ENCODE measurements around the gene RPS3. TPM values are rescaled to one million over a fixed set of nuclear protein-coding genes. Genes with fewer than 3 reads are reported as not detected.
A peak's percentile ranks its signal among the peaks of the same experiment; 100 is the strongest.

The RPS3 gene
- total RNA-seq, 2 donors from 2014 or later, result 2,923 to 3,877 TPM

DNA sequence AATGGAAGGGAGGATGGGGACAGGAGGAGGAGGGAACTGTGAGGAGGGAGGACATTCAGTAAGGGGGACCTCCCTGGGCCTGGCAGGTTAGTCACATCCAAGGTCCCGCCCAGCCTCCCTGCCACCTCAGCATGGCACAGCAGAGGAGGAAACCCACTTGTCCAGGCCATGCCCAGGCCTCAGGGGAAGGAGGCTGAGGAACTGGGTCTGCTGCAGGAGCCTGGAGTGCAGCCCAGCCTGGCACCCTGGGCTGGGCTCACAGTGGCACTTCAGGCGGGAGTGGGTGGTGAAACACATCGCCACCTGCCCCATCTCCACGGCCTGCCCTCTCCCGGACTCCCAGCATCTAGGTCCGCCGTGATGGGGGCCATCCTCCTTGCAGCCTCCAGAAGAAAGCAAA lies 50.9 kb downstream of the RPS3 start:
- no peak for DNase-seq
- no peak overlapping the region for H3K27ac Mint-ChIP-seq
- Histone ChIP-seq H3K4me1 (ENCODE audit: control insufficient read depth, insufficient read depth, low read length) (no peaks in the 10 kb centered on the region), H3K27ac (ENCODE audit: low read depth, low read length) (no peak overlapping the region), H3K9me3 (ENCODE audit: control insufficient read depth, low read length) (no peaks in the 10 kb centered on the region), H3K27me3 (ENCODE audit: control insufficient read depth, insufficient read depth, low read length, poor library complexity, severe bottlenecking) (no peaks in the 10 kb centered on the region), H3K4me3 (ENCODE audit: low read length) (no peak overlapping the region), H3K36me3 (ENCODE audit: control insufficient read depth, insufficient read depth, low read length) (no peaks in the 10 kb centered on the region), H3K9ac (ENCODE audit: extremely low read depth, low read length, poor library complexity, severe bottlenecking) (no peak overlapping the region)
- no peak overlapping the region for H3K4me3 Mint-ChIP-seq
- H3K36me3 Mint-ChIP-seq (ENCODE audit: low read depth), result no peaks in the 10 kb centered on the region
- no peaks in the 10 kb centered on the region for H3K9me3 Mint-ChIP-seq
- peaks cover 2% of the 10 kb centered on the region for H3K27me3 Mint-ChIP-seq (ENCODE audit: insufficient read depth)
- H3K4me1 Mint-ChIP-seq, result no peaks in the 10 kb centered on the region
- no peak for TF ChIP-seq CTCF (conservative IDR thresholded peaks at IDR 0.05)
- 93 to 100% methylated on average over 4 to 7 of the region's 7 CpGs for WGBS, 2 experiments (ENCODE audit: insufficient coverage in 1 of 2, insufficient read length in 1 of 2)

GRCh38 chr11:75450826-75451821 lies 51.8 kb downstream of the RPS3 start:
- Mint-ChIP-seq H3K4me3 (no peak overlapping the region), H3K27ac (no peak overlapping the region), H3K27me3 (ENCODE audit: insufficient read depth) (peaks cover 2% of the 10 kb centered on the region), H3K9me3 (no peaks in the 10 kb centered on the region), H3K4me1 (no peaks in the 10 kb centered on the region), H3K36me3 (ENCODE audit: low read depth) (no peaks in the 10 kb centered on the region)
- Histone ChIP-seq H3K4me3 (ENCODE audit: low read length) (no peak overlapping the region), H3K36me3 (ENCODE audit: control insufficient read depth, insufficient read depth, low read length) (no peaks in the 10 kb centered on the region), H3K9me3 (ENCODE audit: control insufficient read depth, low read length) (no peaks in the 10 kb centered on the region), H3K27me3 (ENCODE audit: control insufficient read depth, insufficient read depth, low read length, poor library complexity, severe bottlenecking) (no peaks in the 10 kb centered on the region), H3K27ac (ENCODE audit: low read depth, low read length) (no peak overlapping the region), H3K4me1 (ENCODE audit: control insufficient read depth, insufficient read depth, low read length) (no peaks in the 10 kb centered on the region), H3K9ac (ENCODE audit: extremely low read depth, low read length, poor library complexity, severe bottlenecking) (no peak overlapping the region)
- peak; percentile 98 for TF ChIP-seq CTCF (conservative IDR thresholded peaks at IDR 0.05)
- WGBS, 2 experiments (ENCODE audit: insufficient coverage in 1 of 2, insufficient read length in 1 of 2), result 75 to 81% methylated on average over 21 to 46 of the region's 46 CpGs
- peak; percentile 92 for DNase-seq

DNA sequence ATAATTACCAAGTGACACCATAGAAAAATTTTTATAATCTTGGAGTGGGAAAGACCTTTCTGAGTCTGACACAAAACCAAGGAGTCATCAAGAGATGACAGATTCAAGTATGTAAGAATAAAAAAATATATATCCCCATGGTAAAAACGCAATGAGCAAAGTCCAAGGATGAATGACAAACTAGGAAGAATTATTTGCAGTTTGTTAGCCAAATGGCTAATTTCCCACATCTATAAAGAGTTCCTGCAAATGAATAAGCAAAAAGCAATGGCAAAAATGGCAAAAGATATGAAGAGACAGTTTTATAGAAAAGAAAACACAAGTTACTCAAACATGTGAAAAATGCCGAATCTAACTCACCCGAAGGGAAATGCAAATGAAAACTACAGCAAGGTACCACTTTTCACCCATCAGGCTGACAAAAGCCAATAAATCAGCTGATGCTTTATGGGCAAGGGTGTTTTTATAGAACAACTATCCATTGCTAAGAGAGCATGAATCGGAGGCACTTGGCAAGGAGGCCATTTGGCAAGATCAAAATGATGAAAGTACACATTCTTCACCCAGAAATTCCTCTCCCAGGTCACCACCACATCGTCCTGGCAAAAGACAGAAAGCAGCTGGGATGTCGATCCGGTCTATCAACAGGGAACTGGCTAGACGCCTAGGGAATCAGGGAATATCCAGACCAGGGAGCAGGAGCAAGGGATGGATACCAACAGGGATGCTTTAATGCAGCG lies 54.8 kb downstream of the RPS3 start:
- no peaks in the 10 kb centered on the region for H3K4me1 Mint-ChIP-seq
- no peaks in the 10 kb centered on the region for H3K9me3 Mint-ChIP-seq
- DNase-seq, result no peak
- H3K9me3 ChIP-seq (ENCODE audit: control insufficient read depth, low read length), result no peaks in the 10 kb centered on the region
- H3K36me3 ChIP-seq (ENCODE audit: control insufficient read depth, insufficient read depth, low read length), result no peaks in the 10 kb centered on the region
- H3K27ac Mint-ChIP-seq, result no peak overlapping the region
- no peaks in the 10 kb centered on the region for H3K36me3 Mint-ChIP-seq (ENCODE audit: low read depth)
- no peak overlapping the region for H3K4me3 Mint-ChIP-seq
- H3K27me3 Mint-ChIP-seq (ENCODE audit: insufficient read depth), result peaks cover 2% of the 10 kb centered on the region
- WGBS, 2 experiments (ENCODE audit: insufficient coverage in 1 of 2, insufficient read length in 1 of 2), result 92 to 93% methylated on average over 3 to 9 of the region's 9 CpGs
- no peak overlapping the region for H3K9ac ChIP-seq (ENCODE audit: extremely low read depth, low read length, poor library complexity, severe bottlenecking)
- TF ChIP-seq CTCF (conservative IDR thresholded peaks at IDR 0.05), result no peak
- no peak overlapping the region for H3K4me3 ChIP-seq (ENCODE audit: low read length)
- H3K27me3 ChIP-seq (ENCODE audit: control insufficient read depth, insufficient read depth, low read length, poor library complexity, severe bottlenecking), result no peaks in the 10 kb centered on the region
- H3K27ac ChIP-seq (ENCODE audit: low read depth, low read length), result no peak overlapping the region
- no peaks in the 10 kb centered on the region for H3K4me1 ChIP-seq (ENCODE audit: control insufficient read depth, insufficient read depth, low read length)

Data from endodermal cell (in vitro differentiated cells).